Breast epithelium (tissue), 3 donors: ENCODE measurements around the gene IL37.

Experiments
- CTCF ChIP-seq, 3 donors: fragments of 450-650 bp; IDR thresholded peaks; one replicate each; pipeline ENCODE4 v1.5.1; 2016 to 2017; ENCODE audit warnings: antibody characterized with exemption in 3 of 3, mild to moderate bottlenecking in 3 of 3, moderate library complexity in 3 of 3
- POLR2A ChIP-seq: fragments of 450-650 bp; IDR thresholded peaks from one replicate; pipeline ENCODE4 v1.6.1; 2016; ENCODE audit warnings: antibody characterized with exemption, mild to moderate bottlenecking, moderate library complexity
- POLR2AphosphoS5 ChIP-seq, 3 donors: sonication (generic); formaldehyde crosslinking; IDR thresholded peaks; one replicate each; pipeline ENCODE4 v1.6.1; 2017; ENCODE audit warnings: antibody characterized with exemption in 3 of 3

GRCh38 chr2:112867701-112868631 lies 43.0 kb upstream of the IL37 start:
- TF ChIP-seq POLR2A (no peak), CTCF (IDR thresholded peaks at IDR 0.05) (no peak), POLR2AphosphoS5 (IDR thresholded peaks at IDR 0.05) (no peak)
